ENCODE data around the gene MAML3.

MAML3 gene

DNA sequence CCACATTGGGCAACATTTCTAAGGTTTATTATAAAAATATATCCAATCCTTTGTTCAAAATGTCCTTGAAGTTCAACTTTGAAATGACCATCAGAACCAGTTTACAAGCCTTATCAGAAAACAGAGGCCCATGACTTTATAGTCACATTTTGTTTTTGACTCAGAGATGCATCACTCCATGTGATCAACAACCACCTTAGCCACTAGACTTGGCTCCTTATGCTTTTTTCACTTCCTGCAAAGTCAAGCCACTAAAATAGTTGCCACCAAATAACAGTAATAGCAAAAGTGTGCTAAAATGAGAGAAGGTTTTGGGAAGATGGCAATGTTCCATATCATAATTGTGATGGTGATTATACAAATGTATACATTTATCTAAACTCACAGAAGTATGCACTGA lies 181.7 kb downstream of the MAML3 start:
- TF ChIP-seq, protein P1, sequence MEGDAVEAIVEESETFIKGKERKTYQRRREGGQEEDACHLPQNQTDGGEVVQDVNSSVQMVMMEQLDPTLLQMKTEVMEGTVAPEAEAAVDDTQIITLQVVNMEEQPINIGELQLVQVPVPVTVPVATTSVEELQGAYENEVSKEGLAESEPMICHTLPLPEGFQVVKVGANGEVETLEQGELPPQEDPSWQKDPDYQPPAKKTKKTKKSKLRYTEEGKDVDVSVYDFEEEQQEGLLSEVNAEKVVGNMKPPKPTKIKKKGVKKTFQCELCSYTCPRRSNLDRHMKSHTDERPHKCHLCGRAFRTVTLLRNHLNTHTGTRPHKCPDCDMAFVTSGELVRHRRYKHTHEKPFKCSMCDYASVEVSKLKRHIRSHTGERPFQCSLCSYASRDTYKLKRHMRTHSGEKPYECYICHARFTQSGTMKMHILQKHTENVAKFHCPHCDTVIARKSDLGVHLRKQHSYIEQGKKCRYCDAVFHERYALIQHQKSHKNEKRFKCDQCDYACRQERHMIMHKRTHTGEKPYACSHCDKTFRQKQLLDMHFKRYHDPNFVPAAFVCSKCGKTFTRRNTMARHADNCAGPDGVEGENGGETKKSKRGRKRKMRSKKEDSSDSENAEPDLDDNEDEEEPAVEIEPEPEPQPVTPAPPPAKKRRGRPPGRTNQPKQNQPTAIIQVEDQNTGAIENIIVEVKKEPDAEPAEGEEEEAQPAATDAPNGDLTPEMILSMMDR (conservative IDR thresholded peaks at IDR 0.05) = no peak
- no peak overlapping the region for H3K27ac ChIP-seq

DNA sequence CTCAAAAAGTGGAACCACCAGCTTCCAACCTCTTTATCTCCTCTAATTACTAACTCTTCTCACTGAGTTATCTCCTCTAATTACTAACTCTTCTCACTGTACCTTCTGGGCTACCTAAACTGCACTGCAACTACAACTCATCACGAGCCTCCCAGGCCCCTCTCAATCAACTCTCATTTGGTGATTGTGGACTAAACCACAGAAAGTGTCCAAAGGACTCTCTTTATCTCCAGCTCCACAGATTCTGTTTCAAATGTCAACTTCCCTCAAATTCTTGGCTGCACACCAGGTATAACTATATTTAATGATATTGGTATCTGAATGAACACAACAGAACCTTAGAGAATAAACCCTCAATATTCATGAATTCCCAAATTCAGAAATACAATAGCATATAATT lies 182.9 kb downstream of the MAML3 start:
- peak overlapping the region; percentile 3; the same call in 1 of the 2 replicates for H3K27ac ChIP-seq
- TF ChIP-seq, protein P1 (conservative IDR thresholded peaks at IDR 0.05) = no peak

DNA sequence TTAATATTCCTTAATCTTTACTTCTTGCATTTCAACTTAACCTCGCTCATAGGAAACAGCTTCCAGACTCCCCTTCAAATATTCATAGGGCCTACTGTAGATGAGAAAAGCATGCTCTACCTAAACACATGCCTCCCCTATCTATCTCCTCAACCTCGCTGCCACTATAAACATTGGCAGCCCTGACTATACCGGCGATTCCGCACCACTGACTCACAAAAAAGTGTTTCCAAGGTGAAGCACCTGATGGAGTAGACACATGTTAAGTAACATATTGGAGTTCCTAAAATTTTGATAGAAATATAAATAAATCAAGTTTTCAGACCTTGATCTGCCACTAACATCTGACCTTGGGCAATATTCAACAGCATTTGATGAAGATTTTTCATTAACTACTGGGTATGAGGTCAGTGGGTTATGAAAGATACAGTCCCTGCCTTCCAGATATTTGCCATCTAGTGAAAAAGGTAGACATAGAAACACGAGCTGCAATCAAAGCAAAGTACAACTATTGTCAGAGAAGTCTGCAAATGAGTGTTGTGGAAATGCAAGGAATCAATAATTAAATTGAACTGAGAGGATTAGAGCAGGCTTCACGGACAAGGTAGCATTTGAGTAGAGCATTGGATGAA lies 184.2 kb downstream of the MAML3 start:
- TF ChIP-seq, protein P1 (conservative IDR thresholded peaks at IDR 0.05) = no peak
- H3K27ac ChIP-seq = peak overlapping the region; percentile 3; the same call in 1 of the 2 replicates

DNA sequence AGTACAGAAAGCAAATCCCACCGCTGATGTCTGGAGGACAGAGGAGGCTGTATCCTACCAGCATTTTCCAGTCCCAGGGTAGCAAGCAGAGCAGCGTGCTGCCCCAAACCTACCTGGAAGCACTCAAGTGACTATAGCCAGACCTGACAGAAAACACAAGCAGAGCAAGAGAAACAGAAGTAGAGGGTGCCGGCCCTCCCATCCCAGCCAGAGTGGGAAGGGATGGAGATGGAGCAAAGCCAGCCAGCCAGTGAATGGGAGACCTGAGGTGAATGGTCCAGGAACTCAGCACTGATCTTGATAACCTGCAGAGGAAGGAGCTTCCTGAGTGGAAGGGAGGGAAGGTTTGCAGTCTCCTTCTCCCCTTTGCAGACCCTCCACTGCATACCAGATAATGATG lies 185.2 kb downstream of the MAML3 start:
- no peak overlapping the region; the same call in 1 of the 2 replicates for H3K27ac ChIP-seq
- TF ChIP-seq, protein P1 (conservative IDR thresholded peaks at IDR 0.05) = no peak

DNA sequence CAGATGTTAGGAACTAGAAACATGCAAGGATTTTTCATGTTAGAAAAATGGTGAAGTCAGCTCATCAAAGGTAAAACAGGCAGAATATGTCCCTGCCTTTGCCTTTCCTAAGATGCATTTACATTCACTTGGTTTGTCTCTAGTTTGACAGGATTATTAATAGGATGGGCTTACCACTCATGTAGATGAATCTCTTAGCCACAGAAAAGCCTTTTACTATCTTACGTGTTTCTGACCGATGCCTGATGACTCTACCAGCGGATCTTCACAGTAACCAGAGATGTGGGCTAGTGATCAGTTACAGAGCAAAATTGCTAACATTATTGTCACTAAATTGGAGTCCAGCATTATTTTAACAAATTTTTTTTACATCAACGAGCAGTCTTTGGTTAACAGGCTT lies 187.6 kb downstream of the MAML3 start:
- TF ChIP-seq, protein P1 (conservative IDR thresholded peaks at IDR 0.05) = no peak
- H3K27ac ChIP-seq = no peak overlapping the region

DNA sequence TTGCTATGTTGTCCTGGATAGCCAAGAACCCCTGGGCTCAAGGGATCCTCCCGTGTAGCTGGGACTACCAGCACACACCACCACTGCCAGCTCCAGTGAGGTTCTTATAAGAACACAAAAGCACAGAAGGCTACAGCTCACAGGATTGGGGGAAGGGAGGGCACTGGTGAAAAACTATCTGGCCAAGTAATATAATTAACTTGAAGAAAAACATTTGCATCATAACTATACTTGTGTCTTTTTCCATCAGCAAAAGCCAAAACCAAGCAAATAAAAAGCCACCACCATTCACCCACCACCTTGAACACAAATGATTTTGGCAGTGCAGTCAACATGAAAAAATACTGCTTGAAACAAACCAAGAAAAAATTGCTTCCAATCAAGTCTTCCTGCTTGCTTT lies 188.2 kb downstream of the MAML3 start:
- TF ChIP-seq, protein P1 (conservative IDR thresholded peaks at IDR 0.05) = no peak
- no peak overlapping the region for H3K27ac ChIP-seq

DNA sequence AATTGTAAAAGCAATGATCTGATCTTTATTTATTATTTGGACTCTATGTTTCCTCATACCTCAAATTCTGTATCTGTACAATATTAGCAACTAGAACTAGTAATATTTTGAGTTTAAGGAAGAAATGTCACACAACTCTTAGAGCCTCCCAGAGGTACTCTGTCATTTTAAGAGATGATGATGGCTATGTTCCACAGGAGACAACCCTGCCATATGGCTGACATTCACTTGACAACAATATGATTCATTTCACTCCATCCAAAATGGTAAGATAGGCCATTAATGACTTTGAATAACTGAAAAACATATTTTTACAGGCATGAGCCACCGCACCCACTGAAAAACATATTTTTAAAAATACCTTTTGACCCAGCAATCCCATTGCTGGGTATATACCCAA lies 190.3 kb downstream of the MAML3 start:
- no peak overlapping the region for H3K27ac ChIP-seq
- TF ChIP-seq, protein P1 (conservative IDR thresholded peaks at IDR 0.05) = no peak

All from VCaP (cell line).